Measurements from ENCODE around the gene C18orf32.
A peak's percentile ranks its signal among the peaks of the same experiment; 100 is the strongest.

C18orf32 gene

GRCh38 chr18:49487711-49488310 is 777 bp upstream of the C18orf32 start:
- Histone ChIP-seq H3K4me1 (no peaks in the 10 kb centered on the region), H3K9ac (no peak overlapping the region), H3K36me3 (ENCODE audit: control insufficient read depth, insufficient read depth, low read length) (no peaks in the 10 kb centered on the region), H3K9me3 (ENCODE audit: control insufficient read depth, low read length) (no peaks in the 10 kb centered on the region), H3K27me3 (ENCODE audit: control insufficient read depth, insufficient read depth, low read length) (no peaks in the 10 kb centered on the region), H3K4me2 (ENCODE audit: low read length) (peak overlapping the region; percentile 75), H3K27ac (peak overlapping the region; percentile 81), H3K4me3 (ENCODE audit: low read depth, low read length) (peak overlapping the region; percentile 90), H3K79me2 (peaks cover 19% of the 10 kb centered on the region), H2AFZ (peak overlapping the region; percentile 75)
- no peak for TF ChIP-seq CTCF (IDR thresholded peaks at IDR 0.05)

- no peaks in the 10 kb centered on the region for H3K4me1 ChIP-seq
- peak overlapping the region; percentile 75 for H3K4me2 ChIP-seq (ENCODE audit: low read length)
- peaks cover 15% of the 10 kb centered on the region for H3K79me2 ChIP-seq
- no peaks in the 10 kb centered on the region for H3K27me3 ChIP-seq (ENCODE audit: control insufficient read depth, insufficient read depth, low read length)
- H3K27ac ChIP-seq: peak overlapping the region; percentile 81
- no peaks in the 10 kb centered on the region for H3K36me3 ChIP-seq (ENCODE audit: control insufficient read depth, insufficient read depth, low read length)
- peak overlapping the region; percentile 90 for H3K4me3 ChIP-seq (ENCODE audit: low read depth, low read length)
- no peak overlapping the region for H3K9ac ChIP-seq
- TF ChIP-seq CTCF (IDR thresholded peaks at IDR 0.05): no peak
- no peaks in the 10 kb centered on the region for H3K9me3 ChIP-seq (ENCODE audit: control insufficient read depth, low read length)
- H2AFZ ChIP-seq: peak overlapping the region; percentile 75
Measured at GRCh38 chr18:49486606-49486952, 455 bp downstream of the C18orf32 start.

DNA sequence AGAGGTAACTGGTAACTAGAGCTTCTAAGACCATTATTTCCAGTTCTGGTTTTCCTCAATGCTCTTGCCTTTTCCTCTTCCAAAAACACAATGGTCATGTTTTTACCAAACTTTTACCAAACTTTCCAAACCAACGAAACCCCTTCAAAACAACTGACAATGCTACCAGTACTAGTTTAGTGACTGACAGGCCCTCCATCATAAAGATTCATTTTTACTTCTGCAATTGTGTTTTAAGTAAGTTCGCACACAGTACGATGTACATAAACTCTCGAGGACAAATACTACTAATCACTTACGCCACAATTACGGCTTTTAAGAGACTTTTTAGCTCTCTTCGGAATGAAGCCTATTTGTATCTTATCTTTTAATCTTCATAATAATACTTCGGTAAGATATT is 900 bp downstream of the C18orf32 start:
- Histone ChIP-seq H3K79me2 (peaks cover 15% of the 10 kb centered on the region), H3K36me3 (ENCODE audit: control insufficient read depth, insufficient read depth, low read length) (no peaks in the 10 kb centered on the region), H3K4me1 (no peaks in the 10 kb centered on the region), H3K27me3 (ENCODE audit: control insufficient read depth, insufficient read depth, low read length) (no peaks in the 10 kb centered on the region), H3K4me2 (ENCODE audit: low read length) (peak overlapping the region; percentile 75), H3K9ac (no peak overlapping the region), H3K27ac (peak overlapping the region; percentile 81), H2AFZ (no peak overlapping the region), H3K9me3 (ENCODE audit: control insufficient read depth, low read length) (no peaks in the 10 kb centered on the region), H3K4me3 (ENCODE audit: low read depth, low read length) (peak overlapping the region; percentile 90)
- TF ChIP-seq CTCF (IDR thresholded peaks at IDR 0.05): no peak

GRCh38 chr18:49483198-49483597 is 3.8 kb downstream of the C18orf32 start:
- Histone ChIP-seq H3K27ac (no peak overlapping the region), H3K9ac (no peak overlapping the region), H2AFZ (no peak overlapping the region), H3K79me2 (peaks cover 15% of the 10 kb centered on the region), H3K4me2 (ENCODE audit: low read length) (no peak overlapping the region), H3K27me3 (ENCODE audit: control insufficient read depth, insufficient read depth, low read length) (no peaks in the 10 kb centered on the region), H3K36me3 (ENCODE audit: control insufficient read depth, insufficient read depth, low read length) (no peaks in the 10 kb centered on the region), H3K9me3 (ENCODE audit: control insufficient read depth, low read length) (no peaks in the 10 kb centered on the region), H3K4me1 (peaks cover 8% of the 10 kb centered on the region), H3K4me3 (ENCODE audit: low read depth, low read length) (no peak overlapping the region)
- no peak for TF ChIP-seq CTCF (IDR thresholded peaks at IDR 0.05)

DNA sequence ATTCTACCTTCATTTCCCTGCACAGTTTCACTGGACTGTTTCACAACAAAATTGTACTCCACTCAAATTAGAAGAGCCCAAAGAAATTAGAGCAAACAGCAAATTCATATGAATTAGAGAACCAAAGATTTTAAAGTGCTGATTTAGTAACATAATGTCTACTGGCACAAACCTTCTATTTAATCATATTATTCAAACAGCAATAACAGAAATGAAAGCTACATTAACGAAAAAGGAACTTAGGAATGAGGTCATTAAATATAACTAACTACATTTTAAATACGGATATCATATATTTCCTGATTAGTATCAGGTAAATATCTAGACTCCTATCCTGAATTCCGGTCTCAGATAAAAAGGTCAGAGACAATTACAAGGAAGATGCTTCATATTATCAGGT is 5.1 kb downstream of the C18orf32 start:
- no peak for TF ChIP-seq CTCF (IDR thresholded peaks at IDR 0.05)
- Histone ChIP-seq H3K4me3 (ENCODE audit: low read depth, low read length) (no peak overlapping the region), H3K27ac (no peak overlapping the region), H3K27me3 (ENCODE audit: control insufficient read depth, insufficient read depth, low read length) (no peaks in the 10 kb centered on the region), H3K9ac (no peak overlapping the region), H3K36me3 (ENCODE audit: control insufficient read depth, insufficient read depth, low read length) (no peaks in the 10 kb centered on the region), H3K4me1 (peaks cover 9% of the 10 kb centered on the region), H3K79me2 (peaks cover 15% of the 10 kb centered on the region), H3K9me3 (ENCODE audit: control insufficient read depth, low read length) (no peaks in the 10 kb centered on the region), H2AFZ (no peak overlapping the region), H3K4me2 (ENCODE audit: low read length) (no peak overlapping the region)
